Measurements from ENCODE around the gene TCF7L2.
A peak's percentile ranks its signal among the peaks of the same experiment; 100 is the strongest.

Gene TCF7L2

GRCh38 chr10:113026679-113027078, 76.6 kb downstream of the TCF7L2 start:
- peak overlapping the region; percentile 2 for H4K8ac ChIP-seq (ENCODE audit: low read depth, low read length)
- no peaks in the 10 kb centered on the region for H3K27me3 ChIP-seq (ENCODE audit: insufficient read depth, low read length)
- H3K4me2 ChIP-seq (ENCODE audit: low read length): peak overlapping the region; percentile 5
- H4K91ac ChIP-seq (ENCODE audit: low read depth, low read length): peak overlapping the region; percentile 11
- H3K4ac ChIP-seq (ENCODE audit: low read depth, low read length): no peak overlapping the region
- H3K18ac ChIP-seq (ENCODE audit: low read length): no peak overlapping the region
- H3K23ac ChIP-seq (ENCODE audit: low read length): no peak overlapping the region
- H3K14ac ChIP-seq (ENCODE audit: low read length): peak overlapping the region; percentile 48
- peaks cover 26% of the 10 kb centered on the region for H3K79me1 ChIP-seq (ENCODE audit: low read length)
- H3K36me3 ChIP-seq (ENCODE audit: control insufficient read depth in 1 of 2, insufficient read depth in 2 of 2, low read length in 2 of 2): peaks cover 0 to 2% of the 10 kb centered on the region in 2 experiments
- peak overlapping the region; percentile 18 for H2AK5ac ChIP-seq (ENCODE audit: low read length)
- H4K12ac ChIP-seq (ENCODE audit: low read depth, low read length): no peak overlapping the region
- no peaks in the 10 kb centered on the region for H3K9me3 ChIP-seq (ENCODE audit: insufficient read depth, low read depth, low read length)
- no peak overlapping the region for H2AFZ ChIP-seq (ENCODE audit: insufficient read depth, low read length, poor library complexity)
- H3K4me1 ChIP-seq (ENCODE audit: control insufficient read depth in 1 of 2, insufficient read depth in 2 of 2, low read length in 2 of 2): peaks cover 33 to 34% of the 10 kb centered on the region in 2 experiments
- H3K9ac ChIP-seq (ENCODE audit: low read length): no peak overlapping the region
- peak overlapping the region; percentile 57 for H2BK12ac ChIP-seq (ENCODE audit: low read length)
- peak overlapping the region; percentile 88 for H3K27ac ChIP-seq (ENCODE audit: low read depth, low read length)
- WGBS (ENCODE audit: extremely low coverage, insufficient coverage, insufficient read length): no CpG with 5 or more reads among the region's 4 CpGs
- peak overlapping the region; percentile 44 for H2BK120ac ChIP-seq (ENCODE audit: insufficient read depth, low read length, poor library complexity)
- peaks cover 7% of the 10 kb centered on the region for H3K79me2 ChIP-seq (ENCODE audit: control insufficient read depth, insufficient read depth, low read length, poor library complexity)
- DNase-seq: no peak
- peak overlapping the region; percentile 78 for H2BK5ac ChIP-seq (ENCODE audit: low read depth, low read length, poor library complexity)
- no peak overlapping the region for H3K4me3 ChIP-seq (ENCODE audit: low read depth, low read length)

GRCh38 chr10:113027230-113027573, 77.2 kb downstream of the TCF7L2 start:
- no CpG with 5 or more reads among the region's 2 CpGs for WGBS (ENCODE audit: extremely low coverage, insufficient coverage, insufficient read length)

GRCh38 chr10:113027574-113028455, 77.8 kb downstream of the TCF7L2 start:
- no peak overlapping the region for H4K12ac ChIP-seq (ENCODE audit: low read depth, low read length)
- H4K91ac ChIP-seq (ENCODE audit: low read depth, low read length): peak overlapping the region; percentile 69
- H3K9me3 ChIP-seq (ENCODE audit: insufficient read depth, low read depth, low read length): no peaks in the 10 kb centered on the region
- peak overlapping the region; percentile 36 for H3K4me2 ChIP-seq (ENCODE audit: low read length)
- no peak overlapping the region for H2AFZ ChIP-seq (ENCODE audit: insufficient read depth, low read length, poor library complexity)
- H2BK120ac ChIP-seq (ENCODE audit: insufficient read depth, low read length, poor library complexity): peak overlapping the region; percentile 57
- peak overlapping the region; percentile 58 for H3K4ac ChIP-seq (ENCODE audit: low read depth, low read length)
- H3K4me3 ChIP-seq (ENCODE audit: low read depth, low read length): no peak overlapping the region
- no peak for DNase-seq
- no peak overlapping the region for H3K23ac ChIP-seq (ENCODE audit: low read length)
- H2BK12ac ChIP-seq (ENCODE audit: low read length): peak overlapping the region; percentile 46
- peaks cover 4% of the 10 kb centered on the region for H3K79me2 ChIP-seq (ENCODE audit: control insufficient read depth, insufficient read depth, low read length, poor library complexity)
- peaks cover 0 to 1% of the 10 kb centered on the region in 2 experiments for H3K36me3 ChIP-seq (ENCODE audit: control insufficient read depth in 1 of 2, insufficient read depth in 2 of 2, low read length in 2 of 2)
- no peak overlapping the region for H3K9ac ChIP-seq (ENCODE audit: low read length)
- H3K14ac ChIP-seq (ENCODE audit: low read length): peak overlapping the region; percentile 82
- peak overlapping the region; percentile 51 for H4K8ac ChIP-seq (ENCODE audit: low read depth, low read length)
- H3K27me3 ChIP-seq (ENCODE audit: insufficient read depth, low read length): no peaks in the 10 kb centered on the region
- peak overlapping the region; percentile 66 for H2BK5ac ChIP-seq (ENCODE audit: low read depth, low read length, poor library complexity)
- no peak overlapping the region for H2AK5ac ChIP-seq (ENCODE audit: low read length)
- H3K27ac ChIP-seq (ENCODE audit: low read depth, low read length): peak overlapping the region; percentile 88
- peak overlapping the region; percentile 40 for H3K18ac ChIP-seq (ENCODE audit: low read length)
- H3K4me1 ChIP-seq (ENCODE audit: control insufficient read depth in 1 of 2, insufficient read depth in 2 of 2, low read length in 2 of 2): peaks cover 35 to 41% of the 10 kb centered on the region in 2 experiments
- H3K79me1 ChIP-seq (ENCODE audit: low read length): peaks cover 26% of the 10 kb centered on the region
- no CpG with 5 or more reads among the region's 15 CpGs for WGBS (ENCODE audit: extremely low coverage, insufficient coverage, insufficient read length)

More at GRCh38 chr10:113027230-113027573, 77.2 kb downstream of the TCF7L2 start:
- Histone ChIP-seq H3K18ac (ENCODE audit: low read length) (no peak overlapping the region), H3K4me2 (ENCODE audit: low read length) (peak overlapping the region; percentile 36), H3K14ac (ENCODE audit: low read length) (no peak overlapping the region), H3K9me3 (ENCODE audit: insufficient read depth, low read depth, low read length) (no peaks in the 10 kb centered on the region), H3K79me1 (ENCODE audit: low read length) (peaks cover 26% of the 10 kb centered on the region), H4K12ac (ENCODE audit: low read depth, low read length) (no peak overlapping the region), H3K79me2 (ENCODE audit: control insufficient read depth, insufficient read depth, low read length, poor library complexity) (peaks cover 6% of the 10 kb centered on the region), H3K4me1 (ENCODE audit: control insufficient read depth in 1 of 2, insufficient read depth in 2 of 2, low read length in 2 of 2) (peaks cover 35 to 38% of the 10 kb centered on the region in 2 experiments), H2BK5ac (ENCODE audit: low read depth, low read length, poor library complexity) (no peak overlapping the region), H4K91ac (ENCODE audit: low read depth, low read length) (no peak overlapping the region), H3K36me3 (ENCODE audit: control insufficient read depth in 1 of 2, insufficient read depth in 2 of 2, low read length in 2 of 2) (peaks cover 0 to 1% of the 10 kb centered on the region in 2 experiments), H4K8ac (ENCODE audit: low read depth, low read length) (no peak overlapping the region), H3K23ac (ENCODE audit: low read length) (no peak overlapping the region), H3K27ac (ENCODE audit: low read depth, low read length) (peak overlapping the region; percentile 88), H2BK120ac (ENCODE audit: insufficient read depth, low read length, poor library complexity) (no peak overlapping the region), H3K27me3 (ENCODE audit: insufficient read depth, low read length) (no peaks in the 10 kb centered on the region), H2AK5ac (ENCODE audit: low read length) (no peak overlapping the region), H3K4me3 (ENCODE audit: low read depth, low read length) (no peak overlapping the region), H2BK12ac (ENCODE audit: low read length) (no peak overlapping the region), H3K4ac (ENCODE audit: low read depth, low read length) (no peak overlapping the region), H3K9ac (ENCODE audit: low read length) (no peak overlapping the region), H2AFZ (ENCODE audit: insufficient read depth, low read length, poor library complexity) (no peak overlapping the region)
- DNase-seq: no peak

GRCh38 chr10:113028456-113029440, 78.7 kb downstream of the TCF7L2 start:
- Histone ChIP-seq H4K12ac (ENCODE audit: low read depth, low read length) (no peak overlapping the region), H3K4ac (ENCODE audit: low read depth, low read length) (peak overlapping the region; percentile 58), H2AK5ac (ENCODE audit: low read length) (no peak overlapping the region), H3K18ac (ENCODE audit: low read length) (peak overlapping the region; percentile 33), H3K9me3 (ENCODE audit: insufficient read depth, low read depth, low read length) (no peaks in the 10 kb centered on the region), H3K79me2 (ENCODE audit: control insufficient read depth, insufficient read depth, low read length, poor library complexity) (peaks cover 4% of the 10 kb centered on the region), H3K79me1 (ENCODE audit: low read length) (peaks cover 26% of the 10 kb centered on the region), H2BK5ac (ENCODE audit: low read depth, low read length, poor library complexity) (peak overlapping the region; percentile 66), H2AFZ (ENCODE audit: insufficient read depth, low read length, poor library complexity) (no peak overlapping the region), H3K27me3 (ENCODE audit: insufficient read depth, low read length) (no peaks in the 10 kb centered on the region), H4K8ac (ENCODE audit: low read depth, low read length) (peak overlapping the region; percentile 51), H3K4me2 (ENCODE audit: low read length) (peak overlapping the region; percentile 36), H3K23ac (ENCODE audit: low read length) (no peak overlapping the region), H3K14ac (ENCODE audit: low read length) (peak overlapping the region; percentile 82), H3K27ac (ENCODE audit: low read depth, low read length) (peak overlapping the region; percentile 88), H3K9ac (ENCODE audit: low read length) (no peak overlapping the region), H3K4me1 (ENCODE audit: control insufficient read depth in 1 of 2, insufficient read depth in 2 of 2, low read length in 2 of 2) (peaks cover 35 to 41% of the 10 kb centered on the region in 2 experiments), H3K4me3 (ENCODE audit: low read depth, low read length) (no peak overlapping the region), H2BK12ac (ENCODE audit: low read length) (peak overlapping the region; percentile 46), H4K91ac (ENCODE audit: low read depth, low read length) (peak overlapping the region; percentile 69), H2BK120ac (ENCODE audit: insufficient read depth, low read length, poor library complexity) (peak overlapping the region; percentile 57), H3K36me3 (ENCODE audit: control insufficient read depth in 1 of 2, insufficient read depth in 2 of 2, low read length in 2 of 2) (peaks cover 0 to 1% of the 10 kb centered on the region in 2 experiments)
- no peak for DNase-seq
- WGBS (ENCODE audit: extremely low coverage, insufficient coverage, insufficient read length): no CpG with 5 or more reads among the region's 9 CpGs
